CD4-positive, alpha-beta T cell treated with Interleukin-1 beta for 1 hour (primary cell): ENCODE measurements around the gene PTPN4.
"Not testable (repeated sequence)": the region's sequence is repeated elsewhere in the genome, so short reads cannot be mapped to it uniquely, and the experiment has no call there.

Experiments
- DNase-seq, 2 donors: peaks; one replicate each; pipeline ENCODE4 v3.0.0-alpha.2; 2020 to 2022

PTPN4 gene

GRCh38 chr2:119765433-119766002 lies 5.8 kb downstream of the PTPN4 start:
- no peak for DNase-seq

DNA sequence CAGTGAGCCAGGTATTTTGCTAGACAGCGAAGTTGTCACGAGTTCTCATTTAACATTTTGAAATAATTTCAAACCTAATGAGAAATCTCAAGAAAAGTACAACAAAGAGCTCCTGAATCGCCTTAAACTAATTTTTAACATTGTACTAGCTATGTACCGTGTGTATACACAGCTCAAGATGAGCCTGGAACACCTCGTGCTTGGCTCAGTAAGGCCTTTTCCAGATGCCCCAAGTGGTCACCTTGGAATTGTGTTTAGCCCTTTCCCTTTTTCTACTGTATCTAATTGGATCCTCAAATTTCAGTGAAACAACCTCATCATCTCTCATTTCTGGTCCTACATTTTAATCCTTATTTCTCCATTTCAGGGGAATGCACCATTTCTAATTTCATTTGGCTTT lies 7.2 kb downstream of the PTPN4 start:
- DNase-seq: no peak

DNA sequence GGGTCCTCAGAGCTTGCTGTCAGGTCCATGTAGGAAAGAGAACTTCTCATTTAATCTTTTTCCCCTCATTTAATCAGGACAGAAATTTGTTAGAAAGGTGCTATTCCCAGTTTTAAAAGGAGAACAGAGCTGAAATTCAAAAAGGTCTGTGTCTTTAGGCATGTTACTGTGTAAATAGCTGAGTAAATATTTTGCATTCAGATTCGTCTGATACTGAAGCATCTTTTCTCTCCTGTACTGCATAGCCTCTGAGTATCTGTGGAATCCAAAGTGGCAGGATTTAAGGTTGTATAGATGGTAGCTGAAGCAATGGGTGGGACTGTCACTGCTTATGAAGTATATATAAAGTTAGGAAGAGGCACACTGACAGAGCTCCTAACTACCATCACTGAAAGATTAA lies 9.0 kb downstream of the PTPN4 start:
- no peak for DNase-seq

GRCh38 chr2:119769645-119770044 lies 9.9 kb downstream of the PTPN4 start:
- DNase-seq: no peak

GRCh38 chr2:119771331-119771730 lies 11.6 kb downstream of the PTPN4 start:
- DNase-seq: no peak

DNA sequence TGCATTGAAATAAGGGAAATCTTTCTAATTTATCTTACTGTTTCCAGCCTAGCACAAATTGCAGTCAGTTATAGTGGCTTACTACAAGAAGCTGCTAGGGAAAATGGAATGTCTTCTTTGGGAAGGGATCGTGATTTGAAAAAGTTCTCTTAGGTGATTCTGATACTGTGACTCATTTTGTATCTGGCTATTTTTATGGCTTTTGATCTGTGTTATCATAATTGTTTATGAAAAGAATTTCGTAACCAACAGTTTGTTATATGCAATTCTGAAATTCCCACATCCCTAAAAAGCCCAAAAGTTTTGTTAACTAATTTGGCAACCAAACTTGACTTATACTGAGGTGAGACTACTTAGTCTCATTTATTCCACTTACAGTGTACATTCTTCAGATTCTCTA lies 12.4 kb downstream of the PTPN4 start:
- DNase-seq: no peak

- DNase-seq: no peak
These were observed 13.0 kb downstream of the PTPN4 start for GRCh38 chr2:119772767-119773166.

GRCh38 chr2:119774026-119774425 lies 14.3 kb downstream of the PTPN4 start:
- DNase-seq: no peak

DNA sequence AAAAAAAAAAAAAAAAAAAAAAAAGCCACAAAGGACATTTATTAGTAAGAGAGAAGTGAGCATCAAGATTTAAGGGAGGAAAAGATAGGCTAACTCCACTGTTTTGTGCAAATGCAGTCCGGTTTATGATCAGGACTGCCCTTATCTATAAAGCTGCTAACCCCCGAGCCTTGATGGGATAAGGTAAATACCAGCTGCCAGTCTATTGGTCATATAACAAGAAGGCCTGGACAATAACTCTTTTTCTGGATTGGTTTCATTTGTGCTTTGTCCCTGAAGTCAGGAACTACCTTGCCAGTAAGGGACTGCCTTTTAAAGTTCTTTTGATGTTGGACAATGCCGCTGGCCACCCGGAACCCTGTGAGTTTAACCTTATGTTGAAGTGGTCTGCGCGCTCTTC lies 15.4 kb downstream of the PTPN4 start:
- no peak for DNase-seq

GRCh38 chr2:119782308-119783027 lies 22.7 kb downstream of the PTPN4 start:
- no peak for DNase-seq

- DNase-seq: no peak
These were observed 25.2 kb downstream of the PTPN4 start for GRCh38 chr2:119784876-119785275.

GRCh38 chr2:119786295-119786694 lies 26.6 kb downstream of the PTPN4 start:
- no peak for DNase-seq

- DNase-seq: no peak
These were observed 29.0 kb downstream of the PTPN4 start for GRCh38 chr2:119788752-119789151.

DNA sequence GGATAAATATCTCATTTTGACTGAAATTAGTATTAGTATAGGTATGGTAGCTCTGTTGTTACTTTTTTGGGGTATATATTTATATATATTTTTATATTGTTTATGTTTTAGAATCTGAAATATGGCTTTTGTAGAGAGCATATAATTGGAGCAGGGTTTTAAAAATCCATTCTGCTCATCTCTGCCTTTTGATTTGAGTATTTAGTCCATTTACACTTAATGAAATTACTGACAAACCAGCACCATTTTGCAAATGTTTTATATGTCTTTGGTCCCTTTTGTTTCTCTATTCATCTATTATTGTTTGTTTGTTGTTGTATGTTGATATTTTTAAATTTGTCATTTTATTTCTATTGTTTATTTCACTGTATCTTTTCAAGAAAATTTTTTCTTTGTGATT lies 30.7 kb downstream of the PTPN4 start:
- DNase-seq: no peak

GRCh38 chr2:119792907-119793312 lies 33.2 kb downstream of the PTPN4 start:
- no peak for DNase-seq

DNA sequence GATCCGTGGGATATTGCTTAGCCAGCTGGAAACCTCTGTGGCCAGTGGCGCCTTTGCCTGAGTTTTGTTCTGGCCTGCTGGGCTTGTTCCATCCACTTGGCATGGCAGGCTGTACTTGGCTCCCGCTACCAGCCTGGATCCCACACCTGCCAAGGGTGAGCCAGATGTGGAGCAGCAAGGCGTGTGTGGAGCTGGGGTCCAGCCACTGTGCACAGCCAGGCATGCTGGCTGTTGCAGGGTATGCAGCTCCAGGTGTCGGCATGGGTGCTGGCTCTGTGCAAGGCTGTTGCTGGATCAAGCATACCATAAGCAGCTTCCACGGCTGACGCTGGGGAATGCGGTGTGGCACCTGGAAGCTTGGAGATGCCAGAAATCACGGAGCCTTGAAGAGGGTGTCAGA lies 34.5 kb downstream of the PTPN4 start:
- no peak for DNase-seq

DNA sequence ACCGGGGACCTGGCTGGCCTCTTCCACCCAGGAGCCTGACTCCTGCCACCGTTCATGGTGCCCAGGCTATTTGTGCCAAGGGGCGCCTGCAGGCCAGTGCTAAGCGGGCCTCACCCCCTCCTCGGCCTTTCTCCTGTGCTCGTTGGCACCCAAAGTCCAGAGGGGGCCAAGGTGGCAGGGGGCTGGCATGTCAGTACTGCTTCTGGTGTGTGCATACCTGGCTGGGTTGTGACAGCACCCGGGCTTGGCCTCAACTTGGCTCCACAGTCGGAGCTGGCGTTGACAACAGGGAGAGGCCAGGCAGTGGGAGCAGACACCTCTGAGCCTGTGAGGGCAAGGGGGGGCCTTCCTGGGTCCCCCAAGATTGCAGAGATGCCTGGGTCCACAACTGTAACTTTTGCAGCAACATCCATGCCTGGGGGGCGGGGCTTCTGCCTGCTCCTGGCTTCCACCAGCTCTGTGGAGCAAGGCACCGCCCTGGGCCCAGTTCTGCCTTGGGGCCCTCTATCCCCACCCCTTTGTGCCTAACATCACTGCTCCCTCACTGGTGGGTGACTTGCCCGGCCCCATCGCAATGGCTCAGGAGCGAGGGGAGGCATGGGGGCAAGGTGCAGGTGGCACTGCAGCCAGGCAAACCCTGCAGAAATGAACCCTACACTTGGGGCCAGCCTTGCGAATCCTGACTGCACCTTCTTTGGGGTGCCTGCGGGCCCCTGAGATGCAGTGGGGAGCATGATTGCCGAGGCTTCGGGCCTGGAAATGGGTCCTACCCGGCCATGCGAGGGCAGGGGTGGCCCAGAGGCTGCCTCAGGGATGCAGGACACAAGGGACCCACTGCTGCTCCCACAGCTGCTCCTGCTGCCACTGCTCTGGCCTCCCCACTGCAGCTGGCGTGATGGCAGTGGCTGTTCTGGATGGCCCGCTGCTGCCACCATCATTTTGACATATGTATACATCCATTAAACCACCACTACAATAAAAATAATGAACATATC lies 35.9 kb downstream of the PTPN4 start:
- no peak for DNase-seq

DNA sequence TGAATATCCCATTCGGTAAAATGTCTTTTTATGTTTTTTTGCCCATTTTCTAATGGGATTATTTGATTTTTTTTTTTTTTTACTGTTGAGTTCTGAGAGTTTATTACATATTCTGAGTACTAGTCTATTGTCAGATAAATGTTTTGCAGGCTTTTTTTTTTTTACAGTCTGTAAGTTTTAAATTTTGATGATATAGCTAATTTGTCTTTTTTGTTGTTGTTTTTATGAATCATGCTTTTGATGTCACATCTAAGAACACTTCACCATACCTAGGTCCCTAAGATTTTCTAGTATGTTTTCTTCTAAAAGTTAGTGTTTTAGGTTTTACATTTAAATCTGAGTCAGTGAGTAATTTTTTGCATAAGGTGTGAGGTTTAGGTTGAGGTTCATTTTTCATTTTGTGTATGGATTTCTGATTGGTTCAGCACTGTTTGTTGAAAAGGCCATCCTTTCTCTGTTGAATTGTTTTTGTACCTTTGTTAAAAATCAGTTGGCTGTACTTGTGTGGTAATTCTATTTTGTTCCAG lies 40.7 kb downstream of the PTPN4 start:
- no peak for DNase-seq

GRCh38 chr2:119801040-119801439 lies 41.3 kb downstream of the PTPN4 start:
- no peak for DNase-seq

DNA sequence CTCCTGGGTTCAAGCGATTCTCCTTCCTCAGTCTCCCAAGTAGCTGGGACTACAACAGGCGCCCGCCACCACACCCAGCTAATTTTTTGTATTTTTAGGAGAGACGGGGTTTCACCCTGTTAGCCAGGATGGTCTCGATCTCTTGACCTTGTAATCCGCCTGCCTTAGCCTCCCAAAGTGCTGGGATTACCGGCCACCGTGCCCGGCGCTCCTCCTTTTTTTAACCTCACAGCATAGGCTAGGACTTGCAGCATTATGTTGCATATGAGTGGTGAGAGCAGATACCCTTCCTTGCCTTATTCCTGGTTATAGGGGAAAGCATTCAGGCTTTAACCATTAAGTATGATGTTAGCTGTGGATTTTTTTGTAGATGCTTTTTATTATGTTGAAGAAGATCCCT lies 42.3 kb downstream of the PTPN4 start:
- DNase-seq: not testable (repeated sequence)

DNA sequence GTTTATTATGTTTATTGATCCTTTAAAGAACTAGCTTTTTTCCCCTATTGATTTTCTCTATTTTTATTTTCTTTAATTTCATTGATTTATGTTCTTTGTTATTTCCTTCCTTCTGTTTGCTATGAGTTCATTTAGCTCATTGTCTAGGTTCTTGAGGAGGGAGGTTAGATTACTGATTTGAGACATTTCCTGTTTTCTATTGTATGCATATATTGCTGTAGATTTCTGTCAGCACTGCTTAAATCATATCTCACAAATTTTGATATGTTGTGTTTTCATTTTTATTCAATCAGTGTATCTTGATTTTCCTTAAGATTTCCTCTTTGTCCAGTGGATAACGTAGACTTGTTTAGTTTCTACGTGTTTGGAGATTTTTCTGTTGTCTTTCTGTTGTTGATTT lies 43.4 kb downstream of the PTPN4 start:
- DNase-seq: no peak

GRCh38 chr2:119804409-119804808 lies 44.7 kb downstream of the PTPN4 start:
- not testable (repeated sequence) for DNase-seq

- no peak for DNase-seq
These were observed 48.9 kb downstream of the PTPN4 start for GRCh38 chr2:119808516-119809147.
